Cortex of kidney (tissue), 1 donor: Measurements from ENCODE around the gene FAM72B.
"Not testable (repeated sequence)": the region's sequence is repeated elsewhere in the genome, so short reads cannot be mapped to it uniquely, and the experiment has no call there.

Source experiments
- DNase-seq: peaks from one replicate; lab custom pipeline; 2025; lab: John Stamatoyannopoulos, UW

The FAM72B gene

GRCh38 chr1:121184290-121185127, at the start of gene FAM72B, which contains the start of gene SRGAP2C:
TSS of gene FAM72B (minus strand) at chr1:121184340. CDS start at chr1:121183489, 851 bp downstream.
TSS of gene SRGAP2C (plus strand) at chr1:121184975. CDS start at chr1:121187447, 2,472 bp downstream.
- DNase-seq = not testable (repeated sequence)

GRCh38 chr1:121232445-121233125, 48.4 kb upstream of the FAM72B start:
- DNase-seq = not testable (repeated sequence)

- not testable (repeated sequence) for DNase-seq
Observed at GRCh38 chr1:121230636-121231035, 46.5 kb upstream of the FAM72B start.

GRCh38 chr1:121227544-121228330, 43.6 kb upstream of the FAM72B start:
- not testable (repeated sequence) for DNase-seq

- not testable (repeated sequence) for DNase-seq
Observed at GRCh38 chr1:121226925-121227324, 42.8 kb upstream of the FAM72B start.

- DNase-seq = not testable (repeated sequence)
Observed at GRCh38 chr1:121226295-121226904, 42.3 kb upstream of the FAM72B start.

GRCh38 chr1:121224714-121225113, 40.6 kb upstream of the FAM72B start:
- not testable (repeated sequence) for DNase-seq

GRCh38 chr1:121221770-121222169, 37.6 kb upstream of the FAM72B start:
- DNase-seq = not testable (repeated sequence)

- DNase-seq = not testable (repeated sequence)
Observed at GRCh38 chr1:121216676-121217075, 32.5 kb upstream of the FAM72B start.

GRCh38 chr1:121215699-121216417, 31.7 kb upstream of the FAM72B start:
- not testable (repeated sequence) for DNase-seq

GRCh38 chr1:121214544-121215156, 30.5 kb upstream of the FAM72B start:
- DNase-seq = not testable (repeated sequence)

- not testable (repeated sequence) for DNase-seq
Observed at GRCh38 chr1:121213491-121213890, 29.4 kb upstream of the FAM72B start.

- not testable (repeated sequence) for DNase-seq
Observed at GRCh38 chr1:121210778-121211177, 26.6 kb upstream of the FAM72B start.

GRCh38 chr1:121208375-121208774, 24.2 kb upstream of the FAM72B start:
- DNase-seq = not testable (repeated sequence)

GRCh38 chr1:121207328-121207727, 23.2 kb upstream of the FAM72B start:
- DNase-seq = not testable (repeated sequence)

GRCh38 chr1:121205786-121206711, 21.9 kb upstream of the FAM72B start:
- DNase-seq = not testable (repeated sequence)

GRCh38 chr1:121202986-121203385, 18.8 kb upstream of the FAM72B start:
- DNase-seq = not testable (repeated sequence)

- not testable (repeated sequence) for DNase-seq
Observed at GRCh38 chr1:121200985-121201981, 17.1 kb upstream of the FAM72B start.
